ENCODE results near the gene PDPK1. TPM values are rescaled to one million over a fixed set of nuclear protein-coding genes. Genes with fewer than 3 reads are reported as not detected.
"Not testable (repeated sequence)": the region's sequence is repeated elsewhere in the genome, so short reads cannot be mapped to it uniquely, and the experiment has no call there.

PDPK1 gene
- total and polyA plus RNA-seq, 2 donors (not counting 1 experiment from before 2014, with no cell fraction given) = 25.9 to 30.7 TPM

DNA sequence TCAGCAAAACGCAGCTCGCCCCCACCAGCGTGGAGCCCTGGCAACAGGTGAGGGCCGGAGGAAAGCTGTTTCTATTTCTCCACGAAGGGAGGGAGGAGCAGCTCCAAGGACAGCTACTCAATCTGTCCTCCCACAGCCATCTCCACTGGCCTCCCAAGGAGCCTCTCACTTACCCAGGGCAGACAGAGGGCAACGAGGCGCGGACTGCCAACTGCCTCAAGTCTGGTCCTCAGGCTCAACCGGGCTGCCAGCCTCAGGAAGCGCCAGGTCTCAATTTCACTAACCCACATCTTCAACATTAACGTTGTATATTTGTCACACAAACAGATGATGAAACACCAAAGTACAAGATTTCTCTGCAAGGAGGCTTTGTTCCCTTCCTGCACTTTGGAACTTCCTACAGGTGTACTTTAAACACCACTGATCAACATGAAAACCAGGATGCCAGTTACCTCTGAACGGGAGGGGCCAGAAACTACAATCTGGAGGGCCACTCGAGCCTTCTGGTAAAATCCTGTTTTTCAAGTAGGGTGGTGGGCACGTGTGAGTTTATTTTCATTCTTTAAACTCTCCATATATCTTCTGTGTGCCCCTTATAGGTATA lies 113.5 kb downstream of the PDPK1 start:
- not testable (repeated sequence) for H3K4me1 ChIP-seq (ENCODE audit: control insufficient read depth, extremely low read depth, insufficient read depth, low read length); H3K4me3 ChIP-seq (replicated peaks in 1 of 4; ENCODE audit: control extremely low read depth in 1 of 4, insufficient read depth in 1 of 4, low read depth in 3 of 4, low read length in 4 of 4); H3K27me3 ChIP-seq (ENCODE audit: control insufficient read depth, insufficient read depth, low read length); H3K27ac ChIP-seq (ENCODE audit: insufficient read depth, low read length); H3K9ac ChIP-seq (ENCODE audit: insufficient read depth, low read length); H3K4me2 ChIP-seq (ENCODE audit: extremely low read depth, insufficient read depth, low read length); H3K9me3 ChIP-seq (ENCODE audit: control insufficient read depth, insufficient read depth, low read depth, low read length); H2AFZ ChIP-seq (ENCODE audit: low read length); DNase-seq (ENCODE audit: low read depth in 2 of 2); H3K36me3 ChIP-seq (ENCODE audit: control insufficient read depth, insufficient read depth, low read length); H3K79me2 ChIP-seq (ENCODE audit: control insufficient read depth, insufficient read depth, low read length); H4K20me1 ChIP-seq (ENCODE audit: control insufficient read depth, extremely low read depth, insufficient read depth, low read length)

Other genes starting within 250 kb of the PDPK1 start
- 1.5 and 6.1 TPM in 2 replicates for gene ABCA3, start 197.3 kb upstream of the PDPK1 start, total RNA-seq
- 1.7 and 3.2 TPM in 2 replicates for gene ABCA3, start 197.3 kb upstream of the PDPK1 start, polyA plus RNA-seq
- gene CCNF, start 108.6 kb upstream of the PDPK1 start, total RNA-seq = 3.6 and 7.3 TPM in 2 replicates
- gene CCNF, start 108.6 kb upstream of the PDPK1 start, polyA plus RNA-seq = 3.8 and 11.8 TPM in 2 replicates
- 1.0 and 1.7 TPM in 2 replicates for gene TEDC2, start 77.9 kb upstream of the PDPK1 start, total RNA-seq
- gene TEDC2, start 77.9 kb upstream of the PDPK1 start, polyA plus RNA-seq = 1.2 and 2.7 TPM in 2 replicates
- gene NTN3, start 66.7 kb upstream of the PDPK1 start, total RNA-seq = 1.3 and 2.1 TPM in 2 replicates
- gene NTN3, start 66.7 kb upstream of the PDPK1 start, polyA plus RNA-seq = 0.08 TPM in 2 replicates
- gene TBC1D24, start 62.9 kb upstream of the PDPK1 start, total RNA-seq = 8.5 and 10.9 TPM in 2 replicates
- gene TBC1D24, start 62.9 kb upstream of the PDPK1 start, polyA plus RNA-seq = 6.3 and 6.7 TPM in 2 replicates
- gene ATP6V0C, start 24.1 kb upstream of the PDPK1 start, total RNA-seq = 5.1 and 11.2 TPM in 2 replicates
- 43.0 and 53.9 TPM in 2 replicates for gene ATP6V0C, start 24.1 kb upstream of the PDPK1 start, polyA plus RNA-seq
- 37.2 and 39.0 TPM in 2 replicates for gene AMDHD2, start 17.6 kb upstream of the PDPK1 start, total RNA-seq
- gene AMDHD2, start 17.6 kb upstream of the PDPK1 start, polyA plus RNA-seq = 10.8 and 12.6 TPM in 2 replicates
- gene CEMP1, start 6.6 kb upstream of the PDPK1 start, total RNA-seq = not detected in 2 replicates
- not detected in 2 replicates for gene CEMP1, start 6.6 kb upstream of the PDPK1 start, polyA plus RNA-seq
- gene KCTD5, start 144.5 kb downstream of the PDPK1 start, total RNA-seq = 15.2 and 21.6 TPM in 2 replicates
- 25.9 and 35.2 TPM in 2 replicates for gene KCTD5, start 144.5 kb downstream of the PDPK1 start, polyA plus RNA-seq
- gene PRSS27, start 182.2 kb downstream of the PDPK1 start, total RNA-seq = 1.0 and 1.2 TPM in 2 replicates
- gene PRSS27, start 182.2 kb downstream of the PDPK1 start, polyA plus RNA-seq = 0.16 and 0.24 TPM in 2 replicates
- gene SRRM2, start 214.6 kb downstream of the PDPK1 start, total RNA-seq = 43.9 and 74.3 TPM in 2 replicates
- gene SRRM2, start 214.6 kb downstream of the PDPK1 start, polyA plus RNA-seq = 55.2 and 85.6 TPM in 2 replicates
- 227 and 436 TPM in 2 replicates for gene ELOB, start 239.3 kb downstream of the PDPK1 start, total RNA-seq
- 124 and 165 TPM in 2 replicates for gene ELOB, start 239.3 kb downstream of the PDPK1 start, polyA plus RNA-seq
- gene PRSS33, start 249.5 kb downstream of the PDPK1 start, total RNA-seq = not detected in 2 replicates
- gene PRSS33, start 249.5 kb downstream of the PDPK1 start, polyA plus RNA-seq = not detected in 2 replicates